Endothelial cell (in vitro differentiated cells): ENCODE data around the gene MAP1B. TPM values are rescaled to one million over a fixed set of nuclear protein-coding genes. Genes with fewer than 3 reads are reported as not detected.
A peak's percentile ranks its signal among the peaks of the same experiment; 100 is the strongest.

Source experiments
- DNase-seq: peaks from one replicate; pipeline ENCODE4 v3.0.0; 2021; ENCODE audit warnings: low spot score
- H3K27ac Mint-ChIP-seq: one replicate; pipeline ENCODE4 v1.8.0; 2021; ENCODE audit warnings: mixed read lengths, inconsistent platforms; ENCODE audit not compliant: unreplicated experiment
- H3K27me3 Mint-ChIP-seq: one replicate; pipeline ENCODE4 v1.8.0; 2021; ENCODE audit warnings: mild to moderate bottlenecking, moderate library complexity, mixed read lengths, inconsistent platforms; ENCODE audit not compliant: unreplicated experiment
- H3K36me3 Mint-ChIP-seq: one replicate; pipeline ENCODE4 v1.8.0; 2021; ENCODE audit warnings: mild to moderate bottlenecking, low read depth, mixed read lengths, inconsistent platforms; ENCODE audit not compliant: unreplicated experiment
- H3K4me1 Mint-ChIP-seq: one replicate; pipeline ENCODE4 v1.8.0; 2021; ENCODE audit warnings: mild to moderate bottlenecking, mixed read lengths, inconsistent platforms; ENCODE audit not compliant: unreplicated experiment
- H3K4me3 Mint-ChIP-seq: one replicate; pipeline ENCODE4 v1.8.0; 2021; ENCODE audit warnings: mild to moderate bottlenecking, mixed read lengths, inconsistent platforms; ENCODE audit not compliant: unreplicated experiment
- H3K9me3 Mint-ChIP-seq: one replicate; pipeline ENCODE4 v1.8.0; 2021; ENCODE audit warnings: mixed read lengths, inconsistent platforms; ENCODE audit not compliant: unreplicated experiment
- CTCF ChIP-seq: fragments of 200-600 bp; sonication (generic); IDR thresholded peaks from one replicate; pipeline ENCODE4 v1.5.0; 2021; ENCODE audit warnings: antibody characterized with exemption; ENCODE audit not compliant: unreplicated experiment
- total RNA-seq: library from RNA; stranded (reverse); fragmentation: NEBNext Ultra II Directional; extraction: Animal tissue kit (Norgen Biotek cat#: 25700); gene quantifications from one replicate; pipeline ENCODE4 v1.2.1, GENCODE V29; 2021; ENCODE audit not compliant: unreplicated experiment

MAP1B gene
- total RNA-seq, 1 donor from 2014 or later, result 251 TPM

GRCh38 chr5:72137826-72138409 is 30.6 kb downstream of the MAP1B start:
- Mint-ChIP-seq H3K4me3 (no peak overlapping the region), H3K27ac (no peak overlapping the region), H3K27me3 (peaks cover 2% of the 10 kb centered on the region), H3K36me3 (peaks cover 14% of the 10 kb centered on the region), H3K9me3 (no peaks in the 10 kb centered on the region), H3K4me1 (peaks cover 22% of the 10 kb centered on the region)
- TF ChIP-seq CTCF, result peak; percentile 59
- DNase-seq, result no peak

DNA sequence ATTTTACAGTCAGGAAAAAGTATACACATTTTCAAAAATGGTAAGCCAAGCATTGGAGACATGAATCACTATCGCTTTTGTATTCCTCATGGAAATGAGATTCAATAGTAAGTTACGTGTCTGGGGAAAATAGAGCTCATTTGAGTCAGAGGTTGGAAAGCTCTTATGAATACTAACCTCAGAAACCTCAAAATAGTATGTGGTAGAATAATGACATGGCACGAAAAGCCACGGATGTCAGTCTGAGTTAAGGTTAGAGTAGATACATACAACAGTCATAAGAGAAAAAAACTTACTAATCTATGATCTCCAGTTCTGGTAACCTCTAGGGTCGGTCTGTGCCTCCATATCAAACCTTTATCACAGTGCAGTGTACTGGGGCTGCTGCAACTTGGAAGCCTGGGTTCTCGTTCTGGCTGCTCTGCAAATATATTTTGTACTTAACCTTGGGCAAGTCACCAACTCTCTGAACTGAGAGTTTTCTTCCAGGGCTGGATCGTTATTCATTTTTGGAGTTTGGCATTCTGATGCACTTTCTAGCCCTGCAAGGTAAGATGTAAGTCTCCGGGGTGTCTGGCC is 31.8 kb downstream of the MAP1B start:
- Mint-ChIP-seq H3K27ac (no peak overlapping the region), H3K9me3 (no peaks in the 10 kb centered on the region), H3K36me3 (peaks cover 20% of the 10 kb centered on the region), H3K27me3 (peaks cover 2% of the 10 kb centered on the region), H3K4me1 (peaks cover 16% of the 10 kb centered on the region), H3K4me3 (no peak overlapping the region)
- no peak for TF ChIP-seq CTCF
- no peak for DNase-seq

DNA sequence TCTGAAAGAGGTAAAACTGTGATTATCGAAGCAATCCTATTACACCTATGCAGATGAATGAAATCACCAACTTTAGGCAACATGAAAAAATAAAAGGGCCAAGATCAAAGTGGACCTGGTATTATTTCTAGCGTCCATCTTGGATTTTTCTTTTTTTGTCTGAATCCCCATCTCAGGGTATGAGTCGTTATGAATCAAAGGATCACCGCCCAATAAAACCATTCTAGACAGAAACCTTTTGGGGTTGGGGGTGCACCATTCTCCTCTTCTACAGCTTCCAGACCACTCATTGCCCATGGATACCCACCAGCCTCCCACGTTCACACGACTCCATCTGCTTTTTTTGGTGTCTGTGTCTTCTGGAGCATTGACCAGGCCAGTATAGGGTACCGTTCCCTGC is 33.4 kb downstream of the MAP1B start:
- Mint-ChIP-seq H3K27ac (no peak overlapping the region), H3K4me1 (peaks cover 9% of the 10 kb centered on the region)

DNA sequence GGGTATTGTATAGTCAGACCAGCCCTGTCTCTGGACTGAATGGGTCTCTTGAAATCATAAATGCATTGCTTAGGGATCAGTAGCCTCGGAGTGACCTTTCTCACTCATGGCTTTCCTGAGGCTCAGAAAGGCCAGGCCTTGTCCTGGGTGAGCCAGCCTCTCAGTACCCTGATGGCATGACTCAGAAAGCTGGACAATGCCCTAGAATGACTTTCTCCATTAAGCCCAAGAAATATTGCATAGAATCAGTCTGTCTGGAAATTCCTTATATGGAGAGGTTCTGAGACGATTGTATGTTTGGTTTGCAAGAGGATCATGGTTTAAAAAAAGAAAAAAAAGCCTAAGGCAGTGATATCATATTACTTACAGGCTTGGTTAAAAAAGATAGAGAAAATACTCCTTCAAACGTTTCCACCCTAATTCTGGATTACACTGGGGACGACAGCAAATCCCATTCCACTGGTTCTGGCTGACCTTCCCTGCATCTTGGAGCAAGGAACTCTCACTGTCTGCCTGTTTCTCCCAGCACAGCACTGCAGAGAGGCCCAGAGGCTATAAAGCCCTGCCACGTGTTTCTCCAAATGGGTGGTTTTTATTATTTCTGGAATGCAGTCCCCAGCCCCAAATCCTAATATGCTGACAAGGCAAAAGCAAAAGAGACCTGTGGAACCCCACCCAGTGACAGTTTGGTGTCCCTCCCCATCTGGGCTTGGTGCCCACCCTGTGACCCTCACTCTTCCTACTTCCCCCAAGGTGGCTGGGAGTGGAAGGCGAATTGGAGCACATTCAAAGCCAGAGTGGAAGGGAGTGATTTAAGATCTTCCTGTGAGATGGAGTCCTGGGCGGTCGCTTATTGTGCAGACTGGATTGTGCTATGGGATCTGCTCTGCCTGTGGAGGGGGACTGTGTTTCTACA is 34.4 kb downstream of the MAP1B start:
- DNase-seq, result no peak
- H3K36me3 Mint-ChIP-seq, result peaks cover 31% of the 10 kb centered on the region
- H3K27me3 Mint-ChIP-seq, result peaks cover 2% of the 10 kb centered on the region
- no peaks in the 10 kb centered on the region for H3K9me3 Mint-ChIP-seq
- H3K27ac Mint-ChIP-seq, result no peak overlapping the region
- H3K4me3 Mint-ChIP-seq, result no peak overlapping the region
- peaks cover 4% of the 10 kb centered on the region for H3K4me1 Mint-ChIP-seq
- no peak for TF ChIP-seq CTCF

More for the DNA sequence above, 33.4 kb downstream of the MAP1B start:
- Mint-ChIP-seq H3K4me3 (no peak overlapping the region), H3K27me3 (peaks cover 2% of the 10 kb centered on the region), H3K9me3 (no peaks in the 10 kb centered on the region), H3K36me3 (peaks cover 24% of the 10 kb centered on the region)
- DNase-seq, result no peak
- no peak for TF ChIP-seq CTCF
